ENCODE data around the gene EBI3.
"Not testable (repeated sequence)": the region's sequence is repeated elsewhere in the genome, so short reads cannot be mapped to it uniquely, and the experiment has no call there.

The EBI3 gene

GRCh38 chr19:4279530-4280422, 50.5 kb downstream of the EBI3 start:
- DNase-seq: no peak

GRCh38 chr19:4284176-4284958, 55.0 kb downstream of the EBI3 start:
- no peak for DNase-seq

GRCh38 chr19:4284974-4285373, 55.7 kb downstream of the EBI3 start:
- no peak for DNase-seq

GRCh38 chr19:4286141-4286540, 56.8 kb downstream of the EBI3 start:
- DNase-seq: not testable (repeated sequence)
